ENCODE measurements around the gene LEFTY2.
"Not testable (repeated sequence)": the region's sequence is repeated elsewhere in the genome, so short reads cannot be mapped to it uniquely, and the experiment has no call there.

Gene LEFTY2

DNA sequence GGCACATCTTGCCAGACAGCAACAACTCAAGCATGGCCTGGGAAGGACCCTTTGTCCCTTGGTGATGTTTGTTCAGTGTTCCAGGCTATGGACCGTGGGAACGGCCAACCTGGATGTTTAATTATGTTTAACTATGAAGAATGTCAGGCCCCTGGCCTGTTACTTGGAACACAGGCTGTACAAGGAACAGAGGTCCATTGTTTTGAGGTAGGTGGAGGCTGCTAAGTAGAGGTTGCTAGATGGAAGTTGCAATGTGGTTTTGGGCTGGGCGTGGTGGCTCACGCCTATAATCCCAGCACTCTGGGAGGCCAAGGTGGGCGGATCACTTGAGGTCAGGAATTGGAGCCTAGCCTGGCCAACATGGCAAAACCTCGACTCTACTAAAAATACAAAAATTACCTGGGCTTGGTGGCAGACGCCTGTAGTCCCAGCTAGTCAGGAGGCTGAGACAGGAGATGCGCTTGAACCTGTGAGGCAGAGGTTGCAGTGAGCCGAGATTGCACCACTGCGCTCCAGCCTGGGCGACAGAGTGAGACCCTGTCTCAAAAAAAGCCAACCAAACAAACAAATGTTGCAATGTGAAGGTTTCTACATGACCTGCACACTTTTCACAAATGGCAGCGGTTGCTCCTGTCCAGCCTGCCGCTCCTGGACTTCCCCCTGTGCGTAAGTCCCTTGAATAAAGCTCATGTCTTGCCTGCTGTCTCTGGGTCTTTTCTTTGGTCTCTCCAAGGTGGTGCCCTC lies 49.6 kb downstream of the LEFTY2 start:
- no peak for DNase-seq (ENCODE audit: low spot score)
- TF ChIP-seq, protein P1, sequence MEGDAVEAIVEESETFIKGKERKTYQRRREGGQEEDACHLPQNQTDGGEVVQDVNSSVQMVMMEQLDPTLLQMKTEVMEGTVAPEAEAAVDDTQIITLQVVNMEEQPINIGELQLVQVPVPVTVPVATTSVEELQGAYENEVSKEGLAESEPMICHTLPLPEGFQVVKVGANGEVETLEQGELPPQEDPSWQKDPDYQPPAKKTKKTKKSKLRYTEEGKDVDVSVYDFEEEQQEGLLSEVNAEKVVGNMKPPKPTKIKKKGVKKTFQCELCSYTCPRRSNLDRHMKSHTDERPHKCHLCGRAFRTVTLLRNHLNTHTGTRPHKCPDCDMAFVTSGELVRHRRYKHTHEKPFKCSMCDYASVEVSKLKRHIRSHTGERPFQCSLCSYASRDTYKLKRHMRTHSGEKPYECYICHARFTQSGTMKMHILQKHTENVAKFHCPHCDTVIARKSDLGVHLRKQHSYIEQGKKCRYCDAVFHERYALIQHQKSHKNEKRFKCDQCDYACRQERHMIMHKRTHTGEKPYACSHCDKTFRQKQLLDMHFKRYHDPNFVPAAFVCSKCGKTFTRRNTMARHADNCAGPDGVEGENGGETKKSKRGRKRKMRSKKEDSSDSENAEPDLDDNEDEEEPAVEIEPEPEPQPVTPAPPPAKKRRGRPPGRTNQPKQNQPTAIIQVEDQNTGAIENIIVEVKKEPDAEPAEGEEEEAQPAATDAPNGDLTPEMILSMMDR (IDR thresholded peaks at IDR 0.05; ENCODE audit: extremely low read depth, missing control alignments), result no peak

DNA sequence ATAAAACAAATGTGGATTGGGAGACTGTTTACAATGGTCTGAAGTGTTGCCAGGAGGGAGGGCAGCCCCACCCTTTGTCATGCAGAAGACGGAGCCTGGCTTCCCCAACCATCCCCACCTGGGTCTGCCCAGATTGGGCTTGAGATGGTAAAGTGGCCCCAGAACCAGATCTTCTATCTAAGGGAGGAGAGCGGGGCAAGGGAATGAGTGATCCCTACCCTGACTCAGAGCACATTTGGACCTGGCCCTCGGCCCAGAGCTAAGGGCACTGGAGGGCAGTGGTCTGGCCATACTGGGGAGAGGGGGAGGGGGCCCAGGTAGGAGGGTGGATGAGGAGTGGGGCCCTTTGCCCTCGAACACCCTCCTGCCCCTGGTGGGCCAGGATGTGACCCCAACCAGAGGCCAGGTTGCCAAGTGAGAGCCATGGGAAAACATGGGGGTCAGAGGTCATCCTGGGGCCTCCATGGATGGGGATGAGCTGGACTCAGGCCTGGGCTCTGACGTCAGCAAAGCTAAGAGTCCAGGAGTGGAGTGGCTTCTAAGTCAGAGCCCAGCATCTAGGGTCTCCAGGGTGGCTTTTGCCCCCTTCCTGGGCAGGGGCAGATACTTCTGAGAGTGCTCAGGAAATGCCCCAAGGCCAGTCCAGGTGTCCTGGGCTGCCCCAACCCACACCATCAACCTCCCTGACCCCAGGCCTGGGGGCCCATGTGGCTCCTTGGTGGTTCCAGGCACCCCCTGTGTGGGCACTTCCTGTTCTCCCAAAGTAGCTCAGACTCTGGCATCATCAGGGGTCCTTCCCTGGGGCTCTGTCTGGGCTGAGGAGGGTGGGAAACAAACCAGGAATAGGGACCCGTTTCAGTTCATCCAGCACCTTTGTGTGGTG lies 50.4 kb downstream of the LEFTY2 start:
- no peak for DNase-seq (ENCODE audit: low spot score)
- TF ChIP-seq, protein P1 (IDR thresholded peaks at IDR 0.05; ENCODE audit: extremely low read depth, missing control alignments), result no peak

DNA sequence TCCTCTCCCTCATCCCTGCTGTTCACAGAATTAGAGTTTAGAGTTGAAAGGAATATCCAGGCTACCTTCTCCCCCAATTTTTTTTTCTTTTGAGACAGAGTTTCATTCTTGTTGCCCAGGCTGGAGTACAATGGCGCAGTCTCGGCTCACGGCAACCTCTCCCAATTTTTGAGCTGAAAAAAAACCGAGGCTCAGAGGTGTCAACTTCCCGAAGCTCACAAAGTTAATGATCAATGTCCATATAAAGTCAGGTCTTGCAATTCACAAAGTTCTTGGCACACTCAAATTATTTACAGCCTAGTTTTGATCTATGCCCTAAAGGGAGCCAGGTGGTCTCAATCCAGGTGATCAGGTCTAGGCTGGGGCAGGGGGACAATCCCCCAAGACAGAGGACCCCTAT lies 51.3 kb downstream of the LEFTY2 start:
- no peak for DNase-seq (ENCODE audit: low spot score)

DNA sequence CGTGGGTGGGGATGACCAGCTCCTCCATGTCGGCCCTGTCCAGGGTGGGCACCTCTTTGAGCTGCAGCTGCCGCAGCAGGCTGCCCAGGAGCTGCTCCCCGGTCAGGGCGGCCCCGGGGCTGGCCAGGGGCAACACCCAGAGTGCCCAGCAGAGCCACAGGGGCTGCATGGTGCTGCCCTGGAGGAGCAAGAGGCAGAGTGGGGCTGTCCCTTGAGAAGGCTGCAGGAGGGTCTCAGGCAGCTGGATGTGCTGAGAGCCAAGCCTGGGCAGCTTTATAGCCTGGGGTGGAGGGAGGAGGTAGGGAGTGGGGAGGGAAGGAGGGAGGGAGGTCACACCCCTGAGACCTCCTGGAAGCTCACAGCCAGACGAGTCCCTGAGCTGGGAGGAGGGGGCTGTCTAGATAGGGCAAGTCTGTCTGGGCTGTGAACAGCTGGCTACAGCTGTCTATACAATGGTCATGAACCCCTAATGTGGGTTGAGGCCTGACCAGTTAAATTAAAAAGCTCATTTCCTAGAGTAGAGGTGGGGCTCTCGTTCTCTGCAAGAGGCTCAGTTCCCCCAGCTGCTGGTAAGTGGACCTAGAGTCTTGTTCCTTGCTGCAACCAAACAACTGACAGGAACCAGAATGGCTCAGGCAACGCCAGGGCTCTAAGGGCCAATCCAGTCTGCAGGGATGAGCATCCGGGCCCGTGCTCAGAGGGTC lies 52.0 kb downstream of the LEFTY2 start, which contains the start of gene LEFTY1:
Gene LEFTY1, minus strand, starts transcription at position 249 of the 704 bp plus-strand sequence. Its CDS starts 80 bp downstream, at position 169.
- TF ChIP-seq, protein P1 (IDR thresholded peaks at IDR 0.05; ENCODE audit: extremely low read depth, missing control alignments), result no peak
- no peak for DNase-seq (ENCODE audit: low spot score)

More for the DNA sequence above, 51.3 kb downstream of the LEFTY2 start:
- TF ChIP-seq, protein P1 (IDR thresholded peaks at IDR 0.05; ENCODE audit: extremely low read depth, missing control alignments), result no peak

DNA sequence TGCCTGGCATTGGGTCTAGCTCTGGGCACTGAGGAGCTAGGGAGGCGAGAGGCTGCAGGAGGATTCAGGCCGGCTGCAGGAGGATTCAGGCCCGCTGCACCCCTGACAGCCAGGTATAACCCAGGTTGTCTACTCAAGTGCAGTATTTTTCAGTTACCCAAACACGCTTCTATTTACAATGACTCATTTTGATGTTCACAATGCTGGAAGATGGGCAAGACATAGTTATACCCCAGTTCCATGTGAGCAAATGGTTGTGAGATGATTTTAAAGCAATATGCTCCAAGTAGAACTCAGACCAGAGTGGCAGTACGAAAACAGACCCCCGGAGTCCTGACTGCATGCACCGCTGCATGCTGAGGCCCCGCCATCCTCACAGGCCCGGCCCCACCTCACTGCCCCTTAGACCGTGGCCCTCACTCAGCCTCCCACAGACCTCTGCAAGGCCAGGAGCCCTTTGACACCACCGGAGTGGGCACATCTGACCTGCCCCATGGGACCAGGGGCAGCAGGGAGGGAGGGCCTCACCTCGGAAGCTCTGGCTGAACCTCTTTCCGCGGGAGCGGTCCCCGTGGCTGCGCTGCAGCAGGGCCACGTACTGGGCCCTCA lies 52.6 kb downstream of the LEFTY2 start:
- DNase-seq (ENCODE audit: low spot score), result no peak
- TF ChIP-seq, protein P1 (IDR thresholded peaks at IDR 0.05; ENCODE audit: extremely low read depth, missing control alignments), result no peak

DNA sequence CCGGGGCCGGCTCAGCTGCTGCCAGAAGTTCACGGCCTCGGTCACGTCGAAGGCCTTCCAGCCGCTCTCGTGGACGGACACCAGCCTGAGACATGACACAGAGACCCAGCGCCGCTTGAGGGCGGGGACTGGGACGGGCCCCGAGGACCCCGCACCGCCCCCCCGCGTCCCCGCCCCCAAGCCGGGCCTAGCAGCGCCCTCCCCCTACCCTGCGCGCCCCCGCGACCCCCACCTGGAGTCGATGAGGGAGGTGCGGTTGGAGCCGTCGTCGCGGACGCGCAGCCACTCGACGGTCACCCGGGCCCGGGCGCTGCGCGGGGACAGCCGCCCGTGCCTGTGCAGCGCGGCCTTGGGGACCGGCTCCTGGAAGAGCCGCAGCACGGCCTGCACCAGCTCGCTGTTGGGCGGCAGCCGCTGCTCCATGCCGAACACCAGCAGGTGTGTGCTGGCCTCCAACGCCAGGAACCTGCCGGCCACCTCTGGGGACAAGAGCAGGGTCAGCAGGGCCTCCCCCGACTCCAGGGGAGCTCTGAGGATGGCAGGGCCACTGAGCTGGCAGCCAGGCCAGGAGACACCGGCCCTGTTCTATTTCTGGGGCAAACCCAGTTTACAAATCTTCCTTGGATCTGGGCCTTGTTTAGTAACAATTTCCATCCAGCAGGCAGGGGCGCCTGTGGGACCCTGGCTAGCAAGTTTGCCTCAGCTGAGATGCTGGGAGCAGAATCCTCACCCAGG lies 53.3 kb downstream of the LEFTY2 start:
- DNase-seq (ENCODE audit: low spot score), result not testable (repeated sequence)

DNA sequence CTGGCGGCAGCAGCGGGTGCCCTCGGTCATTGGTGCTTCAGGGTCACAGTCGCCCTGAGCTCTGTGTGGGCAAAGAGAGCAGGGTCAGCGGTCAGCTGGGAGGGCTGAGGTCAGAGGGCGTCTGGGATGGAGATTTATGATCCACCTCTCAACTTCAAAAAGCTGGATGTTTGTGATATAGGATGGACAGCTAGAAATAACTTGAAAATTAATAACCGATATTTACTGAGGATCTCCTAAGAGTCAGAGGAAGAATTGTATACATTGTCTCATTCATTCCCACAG lies 54.0 kb downstream of the LEFTY2 start:
- TF ChIP-seq, protein P1 (IDR thresholded peaks at IDR 0.05; ENCODE audit: extremely low read depth, missing control alignments), result no peak
- no peak for DNase-seq (ENCODE audit: low spot score)

Data from GM20000 (cell line).